ENCODE results near the gene MPPED1.
A peak's percentile ranks its signal among the peaks of the same experiment; 100 is the strongest.

MPPED1 gene

DNA sequence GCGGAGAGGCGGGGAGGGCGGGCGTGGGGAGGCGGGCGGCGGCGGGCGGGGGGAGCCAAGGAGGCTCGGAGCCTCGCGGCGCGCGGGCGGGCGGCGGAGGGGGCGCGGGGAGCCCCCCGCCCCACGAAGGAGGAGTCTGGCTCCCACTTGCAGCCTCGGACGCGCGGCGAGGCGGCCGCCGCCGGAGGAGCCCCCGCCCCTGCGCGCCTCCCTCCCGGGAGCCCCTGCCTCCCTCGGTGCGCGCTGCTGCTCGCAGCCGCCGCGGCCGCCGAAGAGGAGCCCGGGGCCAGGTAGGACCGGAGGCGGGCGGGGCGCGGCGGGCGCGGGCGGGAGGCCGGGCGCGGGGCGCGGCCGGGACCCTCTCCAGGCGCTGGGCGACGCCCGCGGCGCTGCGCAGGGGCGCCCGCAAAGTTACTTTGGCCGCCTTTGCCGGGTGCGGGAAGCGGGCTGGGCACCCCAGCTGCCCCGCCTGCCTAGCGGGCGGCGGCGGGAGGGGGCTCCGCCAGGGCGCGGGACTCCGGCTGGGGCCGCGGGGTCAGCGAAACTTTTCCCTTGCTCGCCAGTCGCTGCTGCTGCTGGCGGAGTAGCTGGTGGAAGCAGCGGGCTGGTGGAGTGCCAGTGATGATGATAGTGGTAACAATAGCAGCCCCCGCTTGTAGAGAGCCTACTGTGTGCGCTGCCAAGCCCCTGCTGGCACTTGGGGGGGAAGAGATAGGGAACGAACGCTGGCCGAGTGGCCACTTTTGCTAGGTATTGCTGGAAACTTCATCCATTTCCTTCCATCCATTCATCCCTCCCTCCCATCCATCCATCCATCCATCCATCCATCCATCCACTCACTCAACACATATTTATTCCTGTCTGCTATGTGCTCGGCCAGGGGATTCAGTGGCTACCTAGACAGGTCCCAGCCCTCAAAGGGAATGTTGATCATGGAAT lies at the start of gene MPPED1:
Gene MPPED1, plus strand, starts transcription at position 146 of the 939 bp plus-strand sequence. CDS start 12,972 bp downstream, outside the sequence.
- Histone ChIP-seq H3K27me3 (ENCODE audit: control insufficient read depth, insufficient read depth, low read length) (peaks cover 69% of the 10 kb centered on the region), H3K4me3 (ENCODE audit: low read depth, low read length) (peak within 1 kb of the TSS; percentile 46), H3K9ac (ENCODE audit: low read length) (no peak within 1 kb of the TSS), H3K9me3 (ENCODE audit: control insufficient read depth, insufficient read depth, low read depth, low read length) (no peaks in the 10 kb centered on the region), H3K27ac (ENCODE audit: low read depth, low read length) (no peak within 1 kb of the TSS), H3K36me3 (ENCODE audit: control insufficient read depth, insufficient read depth, low read length) (no peaks in the 10 kb centered on the region), H3K4me1 (ENCODE audit: control insufficient read depth, insufficient read depth, low read length) (peaks cover 13% of the 10 kb centered on the region; the same call in 1 of the 2 replicates)

- H3K4me3 ChIP-seq (ENCODE audit: low read depth, low read length), result no peak overlapping the region
- no peak overlapping the region for H3K27ac ChIP-seq (ENCODE audit: low read depth, low read length)
- H3K27me3 ChIP-seq (ENCODE audit: control insufficient read depth, insufficient read depth, low read length), result no peaks in the 10 kb centered on the region
- peaks cover 5% of the 10 kb centered on the region; the same call in 1 of the 2 replicates for H3K9me3 ChIP-seq (ENCODE audit: control insufficient read depth, insufficient read depth, low read depth, low read length)
- no peak overlapping the region for H3K9ac ChIP-seq (ENCODE audit: low read length)
- no peaks in the 10 kb centered on the region for H3K36me3 ChIP-seq (ENCODE audit: control insufficient read depth, insufficient read depth, low read length)
- H3K4me1 ChIP-seq (ENCODE audit: control insufficient read depth, insufficient read depth, low read length), result peaks cover 8% of the 10 kb centered on the region; the same call in 1 of the 2 replicates
Measured at GRCh38 chr22:43363315-43364168, 48.3 kb upstream of the MPPED1 start.

- peaks cover 5% of the 10 kb centered on the region; the same call in 1 of the 2 replicates for H3K9me3 ChIP-seq (ENCODE audit: control insufficient read depth, insufficient read depth, low read depth, low read length)
- peaks cover 8% of the 10 kb centered on the region; the same call in 1 of the 2 replicates for H3K4me1 ChIP-seq (ENCODE audit: control insufficient read depth, insufficient read depth, low read length)
- H3K36me3 ChIP-seq (ENCODE audit: control insufficient read depth, insufficient read depth, low read length), result no peaks in the 10 kb centered on the region
- no peaks in the 10 kb centered on the region for H3K27me3 ChIP-seq (ENCODE audit: control insufficient read depth, insufficient read depth, low read length)
- no peak overlapping the region for H3K4me3 ChIP-seq (ENCODE audit: low read depth, low read length)
- H3K27ac ChIP-seq (ENCODE audit: low read depth, low read length), result no peak overlapping the region
- H3K9ac ChIP-seq (ENCODE audit: low read length), result no peak overlapping the region
Measured at GRCh38 chr22:43364169-43364435, 47.7 kb upstream of the MPPED1 start.

GRCh38 chr22:43365715-43366440 lies 45.9 kb upstream of the MPPED1 start:
- no peak overlapping the region for H3K9ac ChIP-seq (ENCODE audit: low read length)
- H3K27ac ChIP-seq (ENCODE audit: low read depth, low read length), result no peak overlapping the region
- H3K4me1 ChIP-seq (ENCODE audit: control insufficient read depth, insufficient read depth, low read length), result peaks cover 13% of the 10 kb centered on the region
- peaks cover 5% of the 10 kb centered on the region; the same call in 1 of the 2 replicates for H3K9me3 ChIP-seq (ENCODE audit: control insufficient read depth, insufficient read depth, low read depth, low read length)
- no peaks in the 10 kb centered on the region for H3K36me3 ChIP-seq (ENCODE audit: control insufficient read depth, insufficient read depth, low read length)
- no peak overlapping the region for H3K4me3 ChIP-seq (ENCODE audit: low read depth, low read length)
- no peaks in the 10 kb centered on the region for H3K27me3 ChIP-seq (ENCODE audit: control insufficient read depth, insufficient read depth, low read length)

DNA sequence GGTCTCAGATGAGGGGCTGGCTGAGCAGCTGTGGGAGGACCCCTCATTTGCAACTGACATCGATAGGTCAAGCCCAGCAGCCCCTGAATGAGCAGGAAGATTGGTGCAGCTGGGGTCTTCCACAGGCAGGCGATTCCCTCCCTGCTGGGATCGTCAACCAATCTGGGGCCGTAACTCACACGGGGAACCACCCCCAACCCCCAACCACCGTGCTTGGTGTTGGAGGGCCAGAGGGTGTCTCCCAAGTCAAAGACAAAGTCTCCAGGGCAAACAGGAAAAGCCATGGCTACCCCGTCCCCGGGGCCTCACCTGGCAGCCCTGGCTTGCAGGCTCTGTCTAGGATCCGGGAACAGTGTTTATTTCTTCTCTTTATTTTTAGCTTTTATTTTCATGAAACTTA lies 41.8 kb upstream of the MPPED1 start:
- Histone ChIP-seq H3K9ac (ENCODE audit: low read length) (no peak overlapping the region), H3K27ac (ENCODE audit: low read depth, low read length) (no peak overlapping the region), H3K4me1 (ENCODE audit: control insufficient read depth, insufficient read depth, low read length) (peaks cover 6% of the 10 kb centered on the region; the same call in 1 of the 2 replicates), H3K4me3 (ENCODE audit: low read depth, low read length) (no peak overlapping the region), H3K9me3 (ENCODE audit: control insufficient read depth, insufficient read depth, low read depth, low read length) (peaks cover 5% of the 10 kb centered on the region; the same call in 1 of the 2 replicates), H3K27me3 (ENCODE audit: control insufficient read depth, insufficient read depth, low read length) (no peaks in the 10 kb centered on the region), H3K36me3 (ENCODE audit: control insufficient read depth, insufficient read depth, low read length) (no peaks in the 10 kb centered on the region)

GRCh38 chr22:43375951-43376455 lies 35.8 kb upstream of the MPPED1 start:
- H3K9ac ChIP-seq (ENCODE audit: low read length), result no peak overlapping the region
- no peak overlapping the region for H3K4me3 ChIP-seq (ENCODE audit: low read depth, low read length)
- H3K36me3 ChIP-seq (ENCODE audit: control insufficient read depth, insufficient read depth, low read length), result no peaks in the 10 kb centered on the region
- no peaks in the 10 kb centered on the region for H3K9me3 ChIP-seq (ENCODE audit: control insufficient read depth, insufficient read depth, low read depth, low read length)
- no peaks in the 10 kb centered on the region for H3K27me3 ChIP-seq (ENCODE audit: control insufficient read depth, insufficient read depth, low read length)
- H3K27ac ChIP-seq (ENCODE audit: low read depth, low read length), result no peak overlapping the region
- no peaks in the 10 kb centered on the region for H3K4me1 ChIP-seq (ENCODE audit: control insufficient read depth, insufficient read depth, low read length)

GRCh38 chr22:43376765-43377547 lies 34.9 kb upstream of the MPPED1 start:
- Histone ChIP-seq H3K4me1 (ENCODE audit: control insufficient read depth, insufficient read depth, low read length) (no peaks in the 10 kb centered on the region), H3K9ac (ENCODE audit: low read length) (no peak overlapping the region), H3K4me3 (ENCODE audit: low read depth, low read length) (no peak overlapping the region), H3K36me3 (ENCODE audit: control insufficient read depth, insufficient read depth, low read length) (no peaks in the 10 kb centered on the region), H3K27me3 (ENCODE audit: control insufficient read depth, insufficient read depth, low read length) (no peaks in the 10 kb centered on the region), H3K27ac (ENCODE audit: low read depth, low read length) (no peak overlapping the region), H3K9me3 (ENCODE audit: control insufficient read depth, insufficient read depth, low read depth, low read length) (no peaks in the 10 kb centered on the region)

GRCh38 chr22:43377548-43377895 lies 34.3 kb upstream of the MPPED1 start:
- no peaks in the 10 kb centered on the region for H3K4me1 ChIP-seq (ENCODE audit: control insufficient read depth, insufficient read depth, low read length)
- H3K4me3 ChIP-seq (ENCODE audit: low read depth, low read length), result no peak overlapping the region
- H3K27me3 ChIP-seq (ENCODE audit: control insufficient read depth, insufficient read depth, low read length), result no peaks in the 10 kb centered on the region
- H3K27ac ChIP-seq (ENCODE audit: low read depth, low read length), result no peak overlapping the region
- no peak overlapping the region for H3K9ac ChIP-seq (ENCODE audit: low read length)
- no peaks in the 10 kb centered on the region for H3K36me3 ChIP-seq (ENCODE audit: control insufficient read depth, insufficient read depth, low read length)
- no peaks in the 10 kb centered on the region for H3K9me3 ChIP-seq (ENCODE audit: control insufficient read depth, insufficient read depth, low read depth, low read length)

DNA sequence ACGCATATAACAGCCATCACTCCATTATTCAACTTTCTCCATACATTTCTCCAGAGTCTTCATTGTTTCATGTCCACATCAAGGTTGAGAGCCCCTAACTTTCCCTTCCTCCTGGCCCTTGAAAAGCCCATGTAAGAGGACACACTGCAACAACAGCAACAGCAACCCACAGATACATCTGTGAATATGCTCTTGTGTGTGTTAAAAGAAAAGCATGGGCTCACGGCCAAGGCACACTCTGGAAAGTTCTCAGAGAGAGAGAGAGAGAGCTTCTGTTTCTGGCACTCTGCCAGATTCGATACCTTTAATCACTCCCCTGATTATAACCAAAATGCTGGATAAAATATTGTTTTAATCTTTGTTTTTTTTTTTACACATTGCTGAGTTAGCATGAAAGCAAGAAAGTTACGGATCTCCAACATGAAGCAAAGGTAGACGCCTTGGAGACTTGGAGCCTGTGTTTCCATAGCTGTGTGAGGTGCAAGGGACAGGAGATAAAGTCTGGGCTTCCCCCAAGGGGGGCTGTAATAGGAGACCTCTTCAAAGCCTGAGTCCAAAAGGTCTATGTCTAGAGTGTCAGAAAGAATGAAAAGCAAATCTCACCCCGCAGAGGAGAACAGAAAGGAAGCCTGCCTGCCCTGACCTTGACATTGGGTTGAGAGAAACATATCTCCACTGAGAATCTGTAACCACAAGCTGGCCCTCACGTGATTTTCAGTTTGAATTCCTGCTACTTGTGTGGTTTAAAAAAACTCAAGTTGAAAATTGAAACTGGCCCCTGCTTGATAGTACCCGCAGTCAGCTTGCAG lies 33.7 kb upstream of the MPPED1 start:
- Histone ChIP-seq H3K9ac (ENCODE audit: low read length) (no peak overlapping the region), H3K4me1 (ENCODE audit: control insufficient read depth, insufficient read depth, low read length) (no peaks in the 10 kb centered on the region), H3K27me3 (ENCODE audit: control insufficient read depth, insufficient read depth, low read length) (no peaks in the 10 kb centered on the region), H3K27ac (ENCODE audit: low read depth, low read length) (no peak overlapping the region), H3K36me3 (ENCODE audit: control insufficient read depth, insufficient read depth, low read length) (no peaks in the 10 kb centered on the region), H3K9me3 (ENCODE audit: control insufficient read depth, insufficient read depth, low read depth, low read length) (no peaks in the 10 kb centered on the region), H3K4me3 (ENCODE audit: low read depth, low read length) (no peak overlapping the region)
